EH (cell line): ENCODE measurements around the gene KMO.

Source experiments
- DNase-seq: peaks from one replicate; pipeline ENCODE4 v3.0.0-alpha.2; 2015; ENCODE audit warnings: low read depth

The KMO gene

DNA sequence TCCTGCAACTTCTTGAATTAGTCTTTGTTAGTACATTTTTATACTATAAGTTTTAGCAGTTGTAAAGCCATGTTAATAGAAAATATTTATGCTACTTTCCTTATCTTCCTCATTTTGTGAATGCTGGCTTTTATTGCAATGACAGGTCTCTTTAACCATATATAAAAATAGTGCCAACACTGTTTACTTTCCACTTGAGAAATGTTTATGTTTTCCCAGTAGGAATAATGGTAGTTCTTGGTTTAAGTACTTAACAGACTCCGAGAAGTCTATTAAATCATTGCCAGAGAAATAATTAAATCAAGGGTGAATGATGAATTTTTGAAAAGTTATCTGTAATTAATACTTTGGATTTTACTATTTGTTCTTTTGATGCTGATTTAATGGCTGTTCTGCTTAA, 98.3 kb downstream of the KMO start:
- no peak for DNase-seq

DNA sequence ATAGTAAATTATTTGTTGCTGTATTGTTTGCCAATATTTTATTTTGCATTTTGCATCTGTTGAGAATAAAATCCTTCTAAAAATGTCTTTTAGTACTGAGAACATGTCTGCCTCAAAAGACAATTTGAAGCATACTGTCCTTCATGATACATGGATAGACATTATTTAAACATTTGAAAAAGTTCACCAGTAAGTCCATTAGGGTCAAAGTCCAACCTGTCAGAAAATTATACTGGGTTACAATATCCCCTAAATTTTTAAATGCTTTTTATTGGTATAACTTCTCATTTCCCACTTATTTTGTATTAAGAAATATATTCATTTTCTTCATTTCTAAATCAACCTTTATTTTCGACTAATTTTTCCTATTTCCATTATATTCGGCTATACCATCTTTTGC, 98.7 kb downstream of the KMO start:
- DNase-seq, result no peak

GRCh38 chr1:241631674-241632073, 99.5 kb downstream of the KMO start:
- no peak for DNase-seq

DNA sequence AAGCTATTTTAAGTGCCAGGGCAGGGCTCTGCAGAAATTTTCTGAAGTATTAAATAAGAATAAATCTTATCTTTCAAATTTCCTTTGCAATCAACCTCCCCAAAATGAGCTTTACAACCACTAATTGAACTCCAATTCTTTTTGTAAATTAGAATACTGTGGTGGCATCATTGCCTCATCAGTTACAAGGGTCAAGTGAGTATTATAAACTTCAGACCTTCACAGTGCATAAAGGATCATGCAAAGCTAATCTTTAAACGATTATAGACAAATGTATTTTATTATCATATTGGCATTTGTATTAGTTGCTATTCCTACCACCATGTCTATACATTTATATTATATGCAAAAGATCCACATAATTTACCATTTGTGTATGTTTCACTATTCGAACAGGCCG, 100.8 kb downstream of the KMO start:
- no peak for DNase-seq

DNA sequence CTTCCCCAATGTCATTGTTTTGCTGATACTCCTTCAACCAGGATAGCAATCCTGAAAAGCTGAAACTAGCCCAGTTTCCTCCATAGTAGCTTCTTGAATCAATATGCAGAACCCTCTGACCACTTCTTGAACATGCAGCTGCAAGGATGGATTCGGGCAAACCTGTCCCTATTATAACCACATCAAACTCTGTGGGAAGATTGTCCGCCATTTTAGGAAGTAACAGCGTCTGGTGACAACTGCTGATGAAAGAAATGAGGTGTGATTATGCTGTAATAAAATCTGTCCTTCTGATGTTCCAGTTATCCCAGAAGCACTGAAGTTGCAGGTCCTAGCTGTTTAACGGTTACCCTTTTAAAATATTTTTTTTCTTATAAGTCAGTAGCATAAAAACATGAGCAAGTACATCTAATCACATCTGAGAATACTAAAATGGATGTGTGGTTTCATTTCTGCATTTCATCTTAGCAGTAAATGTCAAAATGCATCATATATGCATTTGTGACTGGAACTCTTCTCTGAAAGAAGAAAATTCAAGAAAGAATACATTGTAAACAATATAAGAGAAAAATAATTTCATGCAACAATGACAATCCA, 103.5 kb downstream of the KMO start:
- DNase-seq, result no peak

GRCh38 chr1:241636291-241636690, 104.1 kb downstream of the KMO start:
- no peak for DNase-seq

DNA sequence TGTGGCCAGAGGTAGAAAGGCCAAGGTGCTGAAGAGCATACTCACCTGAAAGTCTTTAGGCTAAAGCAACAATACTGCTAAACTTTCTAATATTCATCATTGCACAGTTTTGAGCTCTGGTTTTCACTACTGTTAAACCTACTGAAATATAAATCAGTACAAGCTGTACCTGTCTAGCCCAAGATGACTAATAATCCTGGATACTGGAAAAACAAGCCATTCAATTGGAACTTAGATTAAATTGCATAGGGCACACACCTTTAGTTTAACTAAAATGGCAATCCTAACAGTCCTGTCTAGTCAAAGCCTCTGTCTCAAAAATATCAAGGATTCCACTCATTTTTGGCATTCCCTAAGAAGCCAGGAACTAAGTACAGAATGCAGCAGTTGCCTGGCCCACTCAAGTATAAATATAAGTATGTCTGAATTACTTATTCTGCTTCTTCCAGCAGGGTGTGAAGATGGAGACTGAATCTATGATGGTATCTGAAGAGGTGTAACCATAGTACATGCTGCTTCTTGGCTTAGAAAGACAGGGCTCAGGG, 104.9 kb downstream of the KMO start:
- peak; percentile 57 for DNase-seq

DNA sequence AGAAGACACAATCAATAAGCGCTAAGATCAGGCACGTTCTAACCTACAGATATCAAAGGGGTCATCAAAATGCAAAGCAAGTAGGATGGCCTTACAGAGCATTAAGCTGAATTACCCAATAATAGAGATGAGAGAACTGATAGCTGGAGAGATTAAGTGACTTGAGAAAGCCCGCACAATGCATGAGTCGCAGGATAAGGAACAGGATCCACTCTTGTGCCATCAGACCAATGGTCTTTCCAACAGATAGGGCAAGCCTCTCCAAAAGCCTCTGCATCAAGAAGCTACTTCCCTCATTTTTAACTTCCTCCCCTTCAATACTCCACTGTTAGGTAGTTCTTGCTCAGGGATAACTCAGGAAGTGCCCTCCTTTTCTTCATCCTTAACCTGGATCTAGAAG, 105.4 kb downstream of the KMO start:
- DNase-seq, result peak; percentile 47

- no peak for DNase-seq
Observed at GRCh38 chr1:241638099-241638682, 106.0 kb downstream of the KMO start.

DNA sequence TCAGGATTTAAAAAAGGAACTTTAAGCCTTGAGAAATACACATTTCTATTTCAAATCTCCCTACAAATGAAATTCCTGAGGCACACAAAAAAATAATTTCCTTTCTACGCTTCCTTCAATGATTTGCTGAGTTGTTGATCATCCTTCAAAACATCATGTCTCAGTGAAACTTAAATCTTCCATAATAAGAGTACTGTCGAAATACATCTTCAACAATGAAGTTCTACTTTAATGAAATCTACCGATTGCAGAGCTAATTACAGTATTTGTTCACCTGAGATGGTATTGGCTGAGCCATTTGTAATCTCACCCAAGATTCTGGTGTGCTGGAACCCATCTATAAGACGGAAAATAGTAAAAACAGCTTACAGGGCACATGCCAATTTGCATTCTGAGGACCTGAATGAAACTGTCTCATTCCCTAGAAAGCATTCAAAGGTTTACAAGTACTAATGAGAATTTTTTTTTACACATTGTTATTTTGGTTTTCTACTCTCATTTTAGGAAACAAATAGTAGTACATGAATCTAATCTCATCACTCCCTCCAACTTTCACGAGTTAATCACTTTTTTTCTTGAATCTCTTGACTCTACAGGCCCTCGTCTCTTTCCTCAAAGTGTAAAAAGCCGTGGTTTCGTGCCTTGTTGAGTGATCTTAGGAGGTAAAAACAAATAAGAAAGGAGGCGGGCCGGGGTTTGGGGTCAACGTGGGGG, 106.9 kb downstream of the KMO start:
- no peak for DNase-seq

DNA sequence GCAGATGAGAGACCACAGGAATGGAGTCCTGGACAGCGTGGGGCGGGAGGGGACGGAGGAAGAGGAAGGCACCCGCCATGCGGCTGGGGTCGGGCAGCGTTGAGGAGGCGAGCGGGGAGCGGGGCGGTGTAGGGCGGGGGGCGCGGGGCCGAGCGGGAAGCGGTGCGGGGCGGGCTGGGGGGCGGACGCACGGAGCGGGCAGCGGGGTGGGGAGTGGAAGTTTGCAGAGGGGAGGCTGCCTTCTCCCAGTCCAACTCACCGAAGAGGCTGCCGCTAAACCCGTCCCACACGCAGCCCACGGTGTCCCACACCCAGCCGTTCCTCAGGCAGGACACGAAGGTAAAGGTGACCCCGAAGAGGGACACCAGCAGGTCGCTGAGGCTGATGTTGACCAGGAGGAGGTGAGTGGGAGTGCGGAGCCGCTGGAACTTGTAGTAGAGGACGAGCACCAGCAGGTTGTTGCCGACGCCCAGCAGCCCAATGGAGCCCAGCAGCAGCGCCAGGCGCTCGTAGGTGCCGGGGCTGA, 107.5 kb downstream of the KMO start:
- peak; percentile 61 for DNase-seq

DNA sequence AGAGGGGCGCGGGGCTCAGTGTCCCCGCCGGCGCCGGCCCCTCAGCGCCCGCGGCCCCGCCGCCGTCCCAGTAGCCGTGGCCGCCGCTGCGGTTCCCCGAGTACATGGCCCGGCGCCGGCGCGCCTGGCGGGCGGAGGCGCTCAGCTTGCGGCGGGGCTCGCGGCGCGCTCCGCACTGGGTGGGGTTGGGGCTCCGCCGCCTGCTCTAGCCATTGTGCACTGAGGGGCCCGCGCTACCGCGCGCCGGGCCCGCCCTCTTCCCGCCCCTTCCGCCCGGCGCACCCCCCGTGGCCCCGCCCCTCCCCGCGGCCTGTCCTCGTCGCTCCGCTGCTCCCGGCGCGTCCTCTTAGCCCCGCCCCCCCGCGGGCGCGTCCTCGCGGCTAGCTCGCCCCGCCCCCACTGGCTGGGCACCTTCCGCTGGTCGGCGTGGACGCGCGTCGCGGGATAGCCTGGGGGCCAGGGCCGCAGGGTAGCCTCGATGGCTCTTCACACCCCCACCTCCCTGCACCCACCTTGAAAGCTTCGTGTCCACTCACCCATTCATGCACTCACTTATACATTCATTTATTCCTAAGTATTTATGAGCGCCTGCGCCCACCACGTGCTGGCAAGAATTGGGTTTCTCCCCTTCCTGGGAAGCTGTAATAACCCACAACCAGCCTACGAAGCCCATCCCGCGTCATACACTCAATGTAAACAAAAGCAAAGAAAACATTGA, 108.1 kb downstream of the KMO start, which contains the start of the genes CHML and OPN3:
Gene CHML (minus strand): TSS at position 221 of the 718 bp plus-strand sequence. CDS start 4,603 bp downstream, outside the sequence.
Gene OPN3 (minus strand): TSS at position 221 of the 718 bp plus-strand sequence. CDS start 115 bp downstream, at position 106.
- peak; percentile 89 for DNase-seq

DNA sequence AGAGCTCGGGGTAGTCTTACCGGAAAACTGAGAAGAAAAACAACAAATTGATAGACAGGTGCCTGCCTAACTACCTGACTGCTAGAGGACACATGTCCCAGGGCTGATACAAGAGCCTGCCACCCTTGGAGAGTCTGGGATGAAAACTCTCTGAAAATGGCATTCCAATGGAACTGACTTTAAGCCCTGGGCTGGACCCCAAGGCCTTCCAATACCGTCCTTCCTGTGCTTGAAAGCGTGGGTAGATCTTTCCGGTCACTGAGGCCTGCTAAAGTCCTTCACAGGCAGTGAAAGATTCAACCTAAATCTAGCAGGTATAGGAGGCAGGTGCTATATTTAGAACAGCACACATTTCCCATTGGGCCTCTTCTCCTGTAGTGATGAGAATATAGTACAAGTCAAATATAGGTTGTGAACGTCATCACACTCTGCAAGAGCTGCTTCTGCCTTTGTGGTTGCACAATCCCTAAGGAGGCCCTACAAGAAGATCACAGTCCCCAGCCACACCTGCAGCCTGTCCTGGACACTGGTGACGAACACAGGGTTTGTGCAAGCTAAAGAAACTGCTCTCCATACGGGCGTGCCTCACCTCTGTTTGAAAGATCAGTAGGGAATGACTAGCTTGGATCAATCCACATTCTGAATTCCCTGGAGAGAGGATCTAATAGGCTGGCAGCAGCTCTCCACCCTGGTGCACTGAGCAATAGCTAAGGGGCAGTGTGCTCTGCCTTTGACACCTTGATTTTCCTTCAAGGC, 108.9 kb downstream of the KMO start:
- no peak for DNase-seq

GRCh38 chr1:241641773-241642592, 109.8 kb downstream of the KMO start:
- DNase-seq, result peak; percentile 87

GRCh38 chr1:241642593-241642944, 110.4 kb downstream of the KMO start:
- DNase-seq, result no peak

- no peak for DNase-seq
Observed at GRCh38 chr1:241644259-241644658, 112.1 kb downstream of the KMO start.

DNA sequence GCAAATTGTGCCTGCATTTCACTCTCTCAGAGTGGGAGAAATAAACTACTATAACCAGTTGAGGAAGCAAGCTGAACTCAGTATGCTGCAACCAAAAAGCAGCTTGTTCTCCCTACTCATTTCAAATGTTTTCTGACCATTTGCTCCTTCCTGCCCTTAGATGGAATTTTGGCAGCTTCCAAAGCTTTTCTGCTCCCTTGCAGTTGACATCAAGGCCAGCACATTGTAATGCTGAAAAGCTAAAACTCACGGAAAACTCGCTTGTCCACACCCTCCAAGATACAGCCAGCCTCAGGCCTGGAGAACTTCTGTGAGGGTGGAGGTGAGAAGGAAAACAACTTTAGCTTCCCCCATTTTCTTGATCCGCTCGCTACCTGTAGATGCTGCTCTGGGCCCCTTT, 113.0 kb downstream of the KMO start:
- peak; percentile 12 for DNase-seq
